ENCODE results near the gene PRSS50.
"Not testable (repeated sequence)": the region's sequence is repeated elsewhere in the genome, so short reads cannot be mapped to it uniquely, and the experiment has no call there.

Gene PRSS50

GRCh38 chr3:46708401-46709156 is 9.1 kb downstream of the PRSS50 start:
- no peak for DNase-seq

GRCh38 chr3:46707601-46708011 is 10.1 kb downstream of the PRSS50 start:
- no peak for DNase-seq

GRCh38 chr3:46706771-46707582 is 10.7 kb downstream of the PRSS50 start:
- no peak for DNase-seq

- no peak for DNase-seq
Observed at GRCh38 chr3:46705751-46706552, 11.7 kb downstream of the PRSS50 start.

- DNase-seq, result peak; percentile 7
Observed at GRCh38 chr3:46705022-46705530, 12.6 kb downstream of the PRSS50 start.

- DNase-seq, result not testable (repeated sequence)
Observed at GRCh38 chr3:46704346-46704745, 13.3 kb downstream of the PRSS50 start.

- no peak for DNase-seq
Observed at GRCh38 chr3:46703013-46703520, 14.6 kb downstream of the PRSS50 start.

- DNase-seq, result no peak
Observed at GRCh38 chr3:46702246-46703012, 15.2 kb downstream of the PRSS50 start.

GRCh38 chr3:46701181-46701939 is 16.3 kb downstream of the PRSS50 start, which contains the start of gene TMIE:
Gene TMIE, plus strand, starts transcription at chr3:46701392. Its CDS starts 96 bp downstream, at chr3:46701488.
- no peak for DNase-seq

- DNase-seq, result no peak
Observed at GRCh38 chr3:46700772-46701171, 16.9 kb downstream of the PRSS50 start.

- no peak for DNase-seq
Observed at GRCh38 chr3:46699676-46700523, 17.8 kb downstream of the PRSS50 start.

GRCh38 chr3:46695962-46696894 is 21.4 kb downstream of the PRSS50 start:
- no peak for DNase-seq

- no peak for DNase-seq
Observed at GRCh38 chr3:46695177-46695961, 22.3 kb downstream of the PRSS50 start.

- no peak for DNase-seq
Observed at GRCh38 chr3:46694520-46694919, 23.1 kb downstream of the PRSS50 start.

GRCh38 chr3:46693892-46694226 is 23.8 kb downstream of the PRSS50 start:
- no peak for DNase-seq

GRCh38 chr3:46693038-46693891 is 24.4 kb downstream of the PRSS50 start, which contains the start of gene ALS2CL:
Gene ALS2CL, minus strand, starts transcription at chr3:46693679. Its CDS starts 4,239 bp downstream, at chr3:46689440.
- DNase-seq, result no peak

GRCh38 chr3:46692566-46692990 is 25.1 kb downstream of the PRSS50 start:
- DNase-seq, result no peak

All from NCI-H1436 (cell line).